NOMO-1 (cell line): ENCODE measurements around the gene SPOCD1.
"Not testable (repeated sequence)": the region's sequence is repeated elsewhere in the genome, so short reads cannot be mapped to it uniquely, and the experiment has no call there.

ENCODE experiments used
- DNase-seq, 2 experiments: peaks; one replicate each; lab custom pipeline; 2025; ENCODE audit not compliant: unreplicated experiment in 2 of 2; lab: John Stamatoyannopoulos, UW

The SPOCD1 gene

GRCh38 chr1:31830511-31830910 lies 14.7 kb upstream of the SPOCD1 start:
- no peak for DNase-seq

- no peak for DNase-seq
These were observed 14.2 kb upstream of the SPOCD1 start for GRCh38 chr1:31830065-31830464.

GRCh38 chr1:31828926-31829690 lies 13.3 kb upstream of the SPOCD1 start:
- no peak for DNase-seq

GRCh38 chr1:31828341-31828740 lies 12.5 kb upstream of the SPOCD1 start:
- DNase-seq: peak in 1 of 2 experiments; percentile 16

GRCh38 chr1:31823780-31824179 lies 8.0 kb upstream of the SPOCD1 start:
- DNase-seq: no peak

GRCh38 chr1:31822766-31823165 lies 6.9 kb upstream of the SPOCD1 start:
- DNase-seq: no peak

- not testable (repeated sequence) for DNase-seq
These were observed 4.4 kb upstream of the SPOCD1 start for GRCh38 chr1:31820196-31820595.

GRCh38 chr1:31818206-31818605 lies 2.4 kb upstream of the SPOCD1 start:
- peak in 1 of 2 experiments; percentile 37 for DNase-seq

- peak; percentile 15 to 44 for DNase-seq
These were observed 1.1 kb upstream of the SPOCD1 start for GRCh38 chr1:31816947-31817346.

GRCh38 chr1:31816501-31816900 lies 679 bp upstream of the SPOCD1 start:
- not testable (repeated sequence) for DNase-seq

- DNase-seq: no peak
These were observed 546 bp downstream of the SPOCD1 start for GRCh38 chr1:31815307-31815645.

- no peak for DNase-seq
These were observed 1.1 kb downstream of the SPOCD1 start for GRCh38 chr1:31814631-31815306.

GRCh38 chr1:31814041-31814511 lies 1.7 kb downstream of the SPOCD1 start:
- DNase-seq: no peak

GRCh38 chr1:31812158-31812829 lies 3.5 kb downstream of the SPOCD1 start:
- DNase-seq: no peak

GRCh38 chr1:31811605-31812004 lies 4.2 kb downstream of the SPOCD1 start:
- no peak for DNase-seq

- DNase-seq: no peak
These were observed 6.1 kb downstream of the SPOCD1 start for GRCh38 chr1:31809698-31810097.

- DNase-seq: no peak
These were observed 8.4 kb downstream of the SPOCD1 start for GRCh38 chr1:31807273-31808048.

GRCh38 chr1:31805318-31805717 lies 10.5 kb downstream of the SPOCD1 start:
- no peak for DNase-seq

- no peak for DNase-seq
These were observed 11.7 kb downstream of the SPOCD1 start for GRCh38 chr1:31804098-31804497.

- no peak for DNase-seq
These were observed 12.2 kb downstream of the SPOCD1 start for GRCh38 chr1:31803610-31804009.
